Epithelial cell of esophagus (primary cell): ENCODE data around the gene PTPRN2.

Experiments used
- DNase-seq: peaks from one replicate; pipeline ENCODE4 v3.0.0; 2010; ENCODE audit warnings: low read depth
- H3K4me3 ChIP-seq: 2 replicates; pipeline ENCODE4 v1.5.1; 2011; ENCODE audit warnings: mild to moderate bottlenecking, low read length, control low read depth
- TF ChIP-seq, protein P1 (sequence below): IDR thresholded peaks from 2 replicates; pipeline ENCODE4 v1.5.1; 2011; ENCODE audit warnings: low read depth, mild to moderate bottlenecking, low read length, control low read depth, inconsistent platforms; ENCODE audit not compliant: insufficient read depth; ENCODE audit errors: missing control alignments

PTPRN2 gene

GRCh38 chr7:157827045-157827862, 760.4 kb downstream of the PTPRN2 start:
- DNase-seq, result no peak
- H3K4me3 ChIP-seq, result no peak overlapping the region
- TF ChIP-seq, protein P1, sequence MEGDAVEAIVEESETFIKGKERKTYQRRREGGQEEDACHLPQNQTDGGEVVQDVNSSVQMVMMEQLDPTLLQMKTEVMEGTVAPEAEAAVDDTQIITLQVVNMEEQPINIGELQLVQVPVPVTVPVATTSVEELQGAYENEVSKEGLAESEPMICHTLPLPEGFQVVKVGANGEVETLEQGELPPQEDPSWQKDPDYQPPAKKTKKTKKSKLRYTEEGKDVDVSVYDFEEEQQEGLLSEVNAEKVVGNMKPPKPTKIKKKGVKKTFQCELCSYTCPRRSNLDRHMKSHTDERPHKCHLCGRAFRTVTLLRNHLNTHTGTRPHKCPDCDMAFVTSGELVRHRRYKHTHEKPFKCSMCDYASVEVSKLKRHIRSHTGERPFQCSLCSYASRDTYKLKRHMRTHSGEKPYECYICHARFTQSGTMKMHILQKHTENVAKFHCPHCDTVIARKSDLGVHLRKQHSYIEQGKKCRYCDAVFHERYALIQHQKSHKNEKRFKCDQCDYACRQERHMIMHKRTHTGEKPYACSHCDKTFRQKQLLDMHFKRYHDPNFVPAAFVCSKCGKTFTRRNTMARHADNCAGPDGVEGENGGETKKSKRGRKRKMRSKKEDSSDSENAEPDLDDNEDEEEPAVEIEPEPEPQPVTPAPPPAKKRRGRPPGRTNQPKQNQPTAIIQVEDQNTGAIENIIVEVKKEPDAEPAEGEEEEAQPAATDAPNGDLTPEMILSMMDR, result no peak

- DNase-seq, result no peak
- H3K4me3 ChIP-seq, result no peak overlapping the region
- TF ChIP-seq, protein P1, result no peak
Observed at GRCh38 chr7:157826566-157826965, 761.1 kb downstream of the PTPRN2 start.

DNA sequence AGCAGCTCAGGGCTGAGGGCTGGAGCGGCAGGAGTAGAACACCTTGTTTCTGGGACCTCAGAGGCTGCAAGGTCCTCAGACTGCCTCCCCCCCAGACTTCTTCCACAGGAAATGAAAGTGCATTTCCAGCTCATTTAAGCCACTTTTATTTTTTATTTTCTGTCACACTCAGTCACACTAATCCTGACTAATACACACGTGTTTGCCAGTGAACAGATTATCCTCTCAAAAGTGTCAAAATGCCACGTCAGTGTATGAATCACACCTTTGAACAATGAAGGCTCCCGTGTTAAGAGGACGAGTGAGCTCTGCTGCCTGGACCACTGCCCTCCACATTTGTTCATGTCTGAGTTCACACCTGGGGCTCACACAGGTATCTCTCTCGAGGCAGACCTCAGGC, 762.3 kb downstream of the PTPRN2 start:
- no peak overlapping the region for H3K4me3 ChIP-seq
- DNase-seq, result no peak
- TF ChIP-seq, protein P1, result no peak

DNA sequence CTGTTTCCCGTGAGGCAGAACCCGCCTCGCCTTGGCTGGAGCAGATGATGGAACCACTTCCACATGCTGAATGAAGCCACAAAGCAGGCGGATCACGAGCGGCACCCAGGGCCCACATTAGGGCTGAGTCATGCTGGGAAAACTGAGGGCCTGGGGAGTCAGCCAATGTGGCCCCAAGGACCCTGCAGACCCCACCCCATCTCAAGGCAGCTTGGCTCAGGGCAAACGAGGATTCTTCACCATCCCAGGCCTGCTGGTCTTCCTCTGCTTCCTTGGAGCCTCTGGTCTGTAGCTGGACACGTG, 762.9 kb downstream of the PTPRN2 start:
- TF ChIP-seq, protein P1, result no peak
- no peak for DNase-seq

DNA sequence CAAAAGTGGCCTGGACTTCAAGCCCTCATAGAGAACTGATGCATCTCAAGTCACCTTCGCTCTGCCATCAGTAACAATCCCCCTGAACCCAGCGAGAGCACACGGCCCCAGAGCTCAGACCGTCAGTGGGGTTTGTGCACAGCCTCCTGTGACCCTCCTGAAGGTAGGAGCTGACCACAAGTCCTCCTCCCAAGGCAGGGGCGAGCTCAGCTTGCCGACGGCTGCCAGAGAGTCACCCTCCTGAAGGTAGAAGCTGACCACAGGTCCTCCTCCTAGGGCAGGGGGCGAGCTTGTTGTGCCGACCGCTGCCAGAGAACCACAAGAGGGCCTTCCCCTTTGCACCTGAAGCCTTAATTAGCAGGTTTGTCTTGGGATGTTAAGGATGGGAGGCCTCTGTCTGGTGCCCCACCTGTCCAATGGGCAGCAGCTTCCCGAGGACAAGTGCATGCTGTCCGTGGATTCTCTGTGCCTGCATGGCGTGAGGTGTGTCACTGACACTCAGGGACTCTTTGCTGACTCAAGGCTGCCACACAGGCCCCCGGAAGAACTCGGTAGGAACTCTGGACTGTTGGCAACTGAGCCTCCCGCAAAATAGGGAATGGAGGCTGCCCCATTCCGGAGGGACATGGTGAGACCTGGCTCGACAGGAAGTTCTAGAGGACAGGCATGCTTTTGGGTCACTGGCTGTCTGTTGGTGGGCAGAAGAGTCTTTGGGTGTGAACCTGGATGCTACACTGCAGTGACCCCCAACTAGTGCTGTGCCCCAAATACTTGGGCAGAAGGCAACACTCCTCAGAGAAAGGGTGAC, 763.4 kb downstream of the PTPRN2 start:
- no peak for DNase-seq
- TF ChIP-seq, protein P1, result no peak
- no peak overlapping the region for H3K4me3 ChIP-seq

More for the DNA sequence above, 762.9 kb downstream of the PTPRN2 start:
- no peak overlapping the region for H3K4me3 ChIP-seq

GRCh38 chr7:157822688-157823031, 765.0 kb downstream of the PTPRN2 start:
- H3K4me3 ChIP-seq, result no peak overlapping the region
- no peak for DNase-seq
- TF ChIP-seq, protein P1, result no peak
